Measurements from ENCODE around the gene SC5D. TPM values are rescaled to one million over a fixed set of nuclear protein-coding genes. Genes with fewer than 3 reads are reported as not detected.

Gene SC5D
- total and polyA plus RNA-seq, 2 of the 4 experiments (the other 2 are of a cell fraction) = 21.3 to 21.7 TPM

- Histone ChIP-seq H4K5ac (ENCODE audit: low read depth, low read length) (no peak overlapping the region), H2AFZ (replicated peaks; ENCODE audit: low read length, poor library complexity) (no peak overlapping the region), H3K27ac (ENCODE audit: insufficient read depth, low read length) (no peak overlapping the region), H4K20me1 (ENCODE audit: insufficient read depth, low read length) (no peaks in the 10 kb centered on the region), H3K9me1 (ENCODE audit: insufficient read depth, low read length) (no peaks in the 10 kb centered on the region), H2AK9ac (replicated peaks; ENCODE audit: low read depth, low read length, poor library complexity) (no peak overlapping the region), H3K4me3 (ENCODE audit: insufficient read depth, low read depth, low read length) (no peak overlapping the region), H2BK15ac (ENCODE audit: low read depth, low read length) (no peak overlapping the region), H3K79me1 (ENCODE audit: low read depth in 1 of 2, low read length in 2 of 2) (no peaks in the 10 kb centered on the region), H4K8ac (ENCODE audit: low read depth in 2 of 2, low read length in 2 of 2) (no peak overlapping the region), H3K4ac (ENCODE audit: low read depth, low read length) (no peak overlapping the region), H4K91ac (ENCODE audit: insufficient read depth, low read depth, low read length) (no peak overlapping the region), H2BK120ac (ENCODE audit: low read depth, low read length) (no peak overlapping the region), H3K9me3 (ENCODE audit: control insufficient read depth, insufficient read depth, low read length) (no peaks in the 10 kb centered on the region), H3K23ac (ENCODE audit: low read depth, low read length) (no peak overlapping the region), H3K4me1 (ENCODE audit: control insufficient read depth, insufficient read depth, low read length) (no peaks in the 10 kb centered on the region), H3K14ac (replicated peaks; ENCODE audit: low read depth, low read length) (no peak overlapping the region), H2BK20ac (ENCODE audit: low read depth, low read length) (no peak overlapping the region), H3K27me3 (ENCODE audit: control insufficient read depth, insufficient read depth, low read length) (peaks cover 5% of the 10 kb centered on the region), H3K18ac (ENCODE audit: low read depth, low read length) (no peak overlapping the region), H3K56ac (ENCODE audit: extremely low read depth, insufficient read depth, low read length) (no peak overlapping the region), H3K4me2 (ENCODE audit: low read depth, low read length) (no peak overlapping the region), H2AK5ac (ENCODE audit: low read depth, low read length) (no peak overlapping the region), H3K36me3 (ENCODE audit: control insufficient read depth, insufficient read depth, low read length) (no peaks in the 10 kb centered on the region), H2BK5ac (ENCODE audit: low read depth, low read length, poor library complexity, severe bottlenecking) (no peak overlapping the region), H3K9ac (ENCODE audit: low read depth, low read length) (no peak overlapping the region)
- intact Hi-C loops (cut with micrococcal nuclease) = no loop called here
- no peak for ATAC-seq (ENCODE audit: low read depth)
- in situ Hi-C loops (cut with MboI; ENCODE audit: low sequenced_read_pairs) = no loop called here
- BruUV-seq (replicated peaks) = no TSS peak
- CTCF ChIA-PET = no interaction called here
- POLR2A ChIA-PET (ENCODE audit: unreplicated experiment) = no interaction called here
- dilution Hi-C loops (cut with HindIII; ENCODE audit: low sequenced_read_pairs, unreplicated experiment) = no loop called here
- DNase-seq = no peak
- no peak for TF ChIP-seq POLR2A (IDR thresholded peaks at IDR 0.05; ENCODE audit: low read depth, low read length)
- TF ChIP-seq RCOR1 (IDR thresholded peaks at IDR 0.05; ENCODE audit: insufficient replicate concordance, low read length) = no peak
These were observed 38.6 kb upstream of the SC5D start for GRCh38 chr11:121253951-121254350.
